Naive thymus-derived CD8-positive, alpha-beta T cell (primary cell): ENCODE data around the gene ECT2. TPM values are rescaled to one million over a fixed set of nuclear protein-coding genes. Genes with fewer than 3 reads are reported as not detected.
"Not testable (repeated sequence)": the region's sequence is repeated elsewhere in the genome, so short reads cannot be mapped to it uniquely, and the experiment has no call there.

Experiments
- ATAC-seq, 2 donors: fragments of 150-1000 bp; cut with Tn5 transposase in 1 of 2; sonication (Bioruptor Pico), chemical (Tn5 transposase) in 1 of 2; 1 replicate in 1 of 2; 2 replicates in 1 of 2; pipeline ENCODE4 v1.10.0; 2021; ENCODE audit warnings: mild to moderate bottlenecking in 2 of 2, moderate library complexity in 2 of 2
- POLR2A ChIA-PET: fragments of 350-600 bp; sonication (Branson Sonifier 250); formaldehyde crosslinking; loops from one replicate; lab custom pipeline; 2021; ENCODE audit warnings: antibody characterized with exemption; lab: Charles Lee
- DNase-seq, 10 donors: peaks; one replicate each; pipeline versions ENCODE4 v3.0.0 to v3.0.0-alpha.2; 2020 to 2022
- H3K27ac Mint-ChIP-seq, 10 donors: one replicate each; pipeline ENCODE4 v1.8.0; 2020 to 2022; ENCODE audit warnings: mild to moderate bottlenecking in 10 of 10, mixed read lengths in 10 of 10, moderate library complexity in 4 of 10, inconsistent platforms in 1 of 10
- H3K27me3 Mint-ChIP-seq, 5 donors: one replicate each; pipeline ENCODE4 v1.8.0; 2021 to 2022; ENCODE audit warnings: mixed read lengths in 5 of 5
- H3K36me3 Mint-ChIP-seq, 3 donors: one replicate each; pipeline ENCODE4 v1.8.0; 2020 to 2022; ENCODE audit warnings: mixed read lengths in 3 of 3, mild to moderate bottlenecking in 2 of 3, inconsistent platforms in 1 of 3
- H3K4me1 Mint-ChIP-seq, 4 donors: one replicate each; pipeline ENCODE4 v1.8.0; 2021 to 2022; ENCODE audit warnings: mixed read lengths in 4 of 4
- H3K4me3 Mint-ChIP-seq, 10 donors: one replicate each; pipeline ENCODE4 v1.8.0; 2020 to 2022; ENCODE audit warnings: mild to moderate bottlenecking in 10 of 10, mixed read lengths in 10 of 10, moderate library complexity in 6 of 10, inconsistent platforms in 1 of 10
- H3K9me3 Mint-ChIP-seq, 9 donors: one replicate each; pipeline ENCODE4 v1.8.0; 2020 to 2022; ENCODE audit warnings: mixed read lengths in 9 of 9, mild to moderate bottlenecking in 3 of 9, inconsistent platforms in 1 of 9, moderate library complexity in 1 of 9
- polyA plus RNA-seq, 3 donors: library from polyadenylated mRNA; unstranded; fragments of 300-500 nt; fragmentation: Illumina TruSeq; gene quantifications; one replicate each; pipeline ENCODE4 v1.2.3, GENCODE V29; 2021
- total RNA-seq, 8 experiments: library from RNA in 2 of 8; stranded (reverse) in 2 of 8; gene quantifications; one replicate each; pipeline ENCODE4 v1.2.3 and lab custom pipeline; 2021 to 2026

Gene ECT2, protein sequence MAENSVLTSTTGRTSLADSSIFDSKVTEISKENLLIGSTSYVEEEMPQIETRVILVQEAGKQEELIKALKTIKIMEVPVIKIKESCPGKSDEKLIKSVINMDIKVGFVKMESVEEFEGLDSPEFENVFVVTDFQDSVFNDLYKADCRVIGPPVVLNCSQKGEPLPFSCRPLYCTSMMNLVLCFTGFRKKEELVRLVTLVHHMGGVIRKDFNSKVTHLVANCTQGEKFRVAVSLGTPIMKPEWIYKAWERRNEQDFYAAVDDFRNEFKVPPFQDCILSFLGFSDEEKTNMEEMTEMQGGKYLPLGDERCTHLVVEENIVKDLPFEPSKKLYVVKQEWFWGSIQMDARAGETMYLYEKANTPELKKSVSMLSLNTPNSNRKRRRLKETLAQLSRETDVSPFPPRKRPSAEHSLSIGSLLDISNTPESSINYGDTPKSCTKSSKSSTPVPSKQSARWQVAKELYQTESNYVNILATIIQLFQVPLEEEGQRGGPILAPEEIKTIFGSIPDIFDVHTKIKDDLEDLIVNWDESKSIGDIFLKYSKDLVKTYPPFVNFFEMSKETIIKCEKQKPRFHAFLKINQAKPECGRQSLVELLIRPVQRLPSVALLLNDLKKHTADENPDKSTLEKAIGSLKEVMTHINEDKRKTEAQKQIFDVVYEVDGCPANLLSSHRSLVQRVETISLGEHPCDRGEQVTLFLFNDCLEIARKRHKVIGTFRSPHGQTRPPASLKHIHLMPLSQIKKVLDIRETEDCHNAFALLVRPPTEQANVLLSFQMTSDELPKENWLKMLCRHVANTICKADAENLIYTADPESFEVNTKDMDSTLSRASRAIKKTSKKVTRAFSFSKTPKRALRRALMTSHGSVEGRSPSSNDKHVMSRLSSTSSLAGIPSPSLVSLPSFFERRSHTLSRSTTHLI
- 1 to 10 TPM; 1.8 TPM for total RNA-seq
- polyA plus RNA-seq, result 1 to 10 TPM; 1.1 to 2.2 (median 1.9) TPM
- total RNA-seq (lab: John Stamatoyannopoulos, UW), result 0.49 to 8.8 (median 4.0) reads per million in 6 experiments

DNA sequence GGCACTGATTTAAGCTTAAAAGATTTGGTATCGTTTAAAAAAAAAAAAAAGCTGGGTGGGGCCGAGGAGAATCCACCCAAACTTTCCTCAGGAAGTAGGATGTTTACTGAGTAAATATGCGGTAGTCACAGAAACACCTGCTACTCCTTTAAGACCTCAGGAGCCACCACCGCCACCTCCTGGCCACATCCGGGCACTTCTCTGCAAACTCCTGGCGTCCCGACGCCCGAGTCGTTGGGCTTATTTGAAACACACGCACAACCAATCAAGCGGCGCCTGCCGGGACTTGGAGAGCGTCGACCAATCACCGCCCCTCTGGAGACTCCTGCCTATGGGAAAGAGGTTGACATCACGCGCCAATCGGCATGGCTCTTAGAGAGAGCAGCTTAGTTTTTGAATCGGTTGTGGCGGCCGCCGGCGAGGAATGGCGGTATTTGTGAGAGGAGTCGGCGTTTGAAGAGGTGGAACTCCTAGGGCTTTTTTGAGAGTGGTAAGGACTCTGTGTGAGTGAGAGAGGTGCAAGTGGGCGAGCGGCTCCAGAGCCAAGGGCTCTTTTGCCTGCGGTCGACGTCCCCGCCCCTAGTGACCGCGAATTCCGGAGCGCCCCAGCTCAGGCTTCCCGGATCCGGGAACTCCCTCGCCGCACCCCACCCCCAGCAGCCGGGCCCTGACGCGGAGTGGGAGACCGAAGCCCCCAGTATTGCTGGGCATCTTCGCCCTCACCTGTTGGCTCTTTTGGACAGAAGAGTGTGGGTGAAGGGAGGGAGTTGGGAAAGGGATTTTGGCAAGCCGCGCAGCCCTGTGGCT, at the start of gene ECT2:
ECT2 (plus strand) TSS at position 359 of the 807 bp plus-strand sequence. CDS start 3,805 bp downstream, outside the sequence.
- peaks cover 2 to 16% (median 12%) of the 10 kb centered on the region in 4 donors for H3K4me1 Mint-ChIP-seq
- peak within 1 kb of the TSS; percentile 87 to 100 (median 97) for H3K4me3 Mint-ChIP-seq
- DNase-seq (peak; percentile 87 to 99 (median 96)), ATAC-seq (peak; percentile 98)
- H3K27ac Mint-ChIP-seq, result peak within 1 kb of the TSS; percentile 58 to 96 (median 84)
- no peaks in the 10 kb centered on the region for H3K36me3 Mint-ChIP-seq
- POLR2A ChIA-PET, result interaction anchor here (0.5 to 1.9 kb wide), 2 partner anchors 25 to 40 kb away, joined by 3 to 9 read pairs; partner anchors contain the start of gene NCEH1
- peaks cover 0 to 2% (median 0%) of the 10 kb centered on the region in 5 donors for H3K27me3 Mint-ChIP-seq
- H3K9me3 Mint-ChIP-seq, result no peaks in the 10 kb centered on the region

DNA sequence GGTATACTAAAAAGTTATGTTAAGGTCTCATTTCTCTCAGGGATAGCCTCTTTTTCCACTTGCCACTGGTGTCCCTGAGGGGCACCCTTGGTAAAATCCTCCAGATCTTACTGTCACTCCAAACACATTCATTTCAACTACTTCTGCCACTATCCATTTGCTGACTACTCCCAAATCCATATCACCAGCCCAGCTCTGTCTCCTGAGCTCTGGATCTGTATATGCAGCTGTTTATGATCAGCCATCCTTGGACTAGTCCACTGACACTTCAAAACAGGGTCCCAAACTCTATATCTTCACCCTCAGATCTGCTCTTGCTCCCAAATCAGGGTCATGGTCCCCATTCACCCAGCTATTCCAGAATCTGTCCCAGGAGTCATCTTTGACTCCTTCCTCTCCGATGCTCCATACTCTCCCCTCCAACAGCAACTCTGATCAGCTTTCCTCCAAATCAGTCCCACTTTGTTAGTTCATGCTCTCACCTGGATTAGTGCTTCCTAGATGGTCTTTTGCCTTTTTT, 49.5 kb upstream of the ECT2 start:
- peak overlapping the region in 1 of 10 donors; percentile 59 for H3K4me3 Mint-ChIP-seq
- ATAC-seq, result no peak
- H3K36me3 Mint-ChIP-seq, result peaks cover 0 to 4% (median 3%) of the 10 kb centered on the region in 3 donors
- peak overlapping the region in 2 of 10 donors; percentile 3 to 66 for H3K27ac Mint-ChIP-seq
- no peak for DNase-seq
- H3K4me1 Mint-ChIP-seq, result peaks cover 5 to 13% (median 10%) of the 10 kb centered on the region in 4 donors
- no peaks in the 10 kb centered on the region for H3K9me3 Mint-ChIP-seq
- POLR2A ChIA-PET, result interaction anchor here (1.0 kb wide), 1 partner anchor 10 kb away, joined by 3 read pairs; the partner anchor contains the start of gene NCEH1
- no peaks in the 10 kb centered on the region for H3K27me3 Mint-ChIP-seq

DNA sequence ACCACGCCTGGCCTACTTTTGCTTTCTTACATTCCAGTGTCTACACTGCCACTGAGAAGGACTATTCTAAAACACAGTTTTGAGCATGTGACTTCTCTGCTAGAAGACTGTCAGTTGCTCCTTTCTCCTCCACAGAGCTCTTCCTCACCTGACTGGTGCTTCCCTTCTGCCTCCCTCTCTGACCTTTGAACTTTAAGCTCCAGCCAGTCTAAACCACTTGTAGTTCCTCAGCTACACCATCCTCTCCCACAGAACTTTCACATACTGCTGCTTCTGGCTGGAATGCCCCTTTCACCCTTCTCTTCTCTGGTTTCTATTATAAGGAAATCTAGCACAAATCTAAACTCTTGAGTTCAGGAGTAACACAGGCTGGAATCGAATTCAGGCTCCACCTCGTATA, 48.8 kb upstream of the ECT2 start:
- Mint-ChIP-seq H3K4me3 (no peak overlapping the region), H3K9me3 (no peaks in the 10 kb centered on the region), H3K36me3 (peaks cover 0 to 4% (median 2%) of the 10 kb centered on the region in 3 donors), H3K27me3 (no peaks in the 10 kb centered on the region), H3K27ac (peak overlapping the region in 1 of 10 donors; percentile 12), H3K4me1 (peaks cover 5 to 13% (median 10%) of the 10 kb centered on the region in 4 donors)
- ATAC-seq, result no peak
- POLR2A ChIA-PET, result no interaction called here
- no peak for DNase-seq

DNA sequence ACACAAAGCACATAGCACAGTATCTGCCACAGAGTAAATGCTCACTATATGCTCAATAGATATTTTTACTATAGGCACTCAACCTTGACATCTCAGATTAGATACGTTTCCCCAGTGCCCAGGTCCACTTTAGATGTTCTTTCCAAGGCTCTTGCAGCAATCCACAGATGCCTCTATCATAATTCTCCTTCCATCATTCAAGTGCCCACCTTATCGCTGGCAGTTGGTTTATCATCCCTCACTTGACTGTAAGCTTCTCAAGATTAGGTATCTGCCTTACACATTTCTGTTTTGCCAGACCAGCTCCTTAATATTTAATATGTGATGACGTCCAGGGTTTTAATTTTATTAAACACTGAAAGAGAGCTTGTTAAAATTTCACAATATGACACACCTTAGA, 48.3 kb upstream of the ECT2 start:
- ATAC-seq, result no peak
- H3K4me1 Mint-ChIP-seq, result peaks cover 5 to 15% (median 10%) of the 10 kb centered on the region in 4 donors
- no peak for DNase-seq
- no peaks in the 10 kb centered on the region for H3K9me3 Mint-ChIP-seq
- no peak overlapping the region for H3K27ac Mint-ChIP-seq
- no peak overlapping the region for H3K4me3 Mint-ChIP-seq
- POLR2A ChIA-PET, result no interaction called here
- no peaks in the 10 kb centered on the region for H3K27me3 Mint-ChIP-seq
- peaks cover 0 to 6% (median 2%) of the 10 kb centered on the region in 3 donors for H3K36me3 Mint-ChIP-seq

DNA sequence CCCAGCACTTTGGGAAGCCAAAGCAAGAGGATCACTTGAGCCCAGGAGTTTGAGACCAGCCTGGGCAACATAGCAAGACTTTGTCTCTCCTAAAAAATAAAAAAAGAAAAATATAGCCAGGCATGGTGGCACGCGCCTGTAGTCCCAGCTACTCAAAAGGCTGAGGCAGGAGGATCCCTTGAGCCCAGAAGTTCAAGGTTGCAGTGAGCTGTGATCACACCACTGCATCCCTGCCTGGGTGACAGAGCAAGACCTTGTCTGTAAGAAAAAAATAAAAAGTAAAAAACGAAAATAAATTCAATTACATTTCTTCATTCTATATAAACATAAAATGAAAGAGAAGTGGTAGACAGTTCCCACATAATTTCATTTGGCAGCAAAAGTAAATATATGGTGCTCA, 47.8 kb upstream of the ECT2 start:
- ATAC-seq, H3K36me3 Mint-ChIP-seq, H3K27ac Mint-ChIP-seq, DNase-seq, H3K27me3 Mint-ChIP-seq, POLR2A ChIA-PET, H3K9me3 Mint-ChIP-seq, H3K4me3 Mint-ChIP-seq: not testable (repeated sequence)
- peaks cover 5 to 15% (median 10%) of the 10 kb centered on the region in 4 donors for H3K4me1 Mint-ChIP-seq

DNA sequence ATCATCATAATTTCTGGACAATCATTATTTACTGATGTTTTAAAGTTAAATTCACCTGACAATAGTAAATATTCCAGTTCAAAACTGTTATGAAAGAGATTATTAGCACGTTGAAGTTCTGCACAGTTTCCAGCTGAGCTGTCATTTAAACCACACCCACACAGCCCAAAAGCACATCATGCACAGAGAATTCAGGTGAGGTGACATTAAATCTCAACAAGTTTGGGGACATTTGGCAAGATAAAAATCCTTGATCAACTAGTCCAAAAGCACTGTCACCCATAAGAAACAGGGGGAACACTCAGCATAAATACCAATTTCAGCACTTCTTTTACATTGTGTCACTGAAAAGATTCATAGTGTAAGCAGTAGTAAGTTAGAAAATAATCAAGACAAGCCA, 46.5 kb upstream of the ECT2 start:
- H3K4me3 Mint-ChIP-seq, result no peak overlapping the region
- no peaks in the 10 kb centered on the region for H3K27me3 Mint-ChIP-seq
- DNase-seq, result no peak
- POLR2A ChIA-PET, result no interaction called here
- no peak for ATAC-seq
- peaks cover 11 to 17% (median 14%) of the 10 kb centered on the region in 4 donors for H3K4me1 Mint-ChIP-seq
- no peaks in the 10 kb centered on the region for H3K9me3 Mint-ChIP-seq
- H3K27ac Mint-ChIP-seq, result peak overlapping the region in 1 of 10 donors; percentile 53
- H3K36me3 Mint-ChIP-seq, result peaks cover 0 to 6% (median 2%) of the 10 kb centered on the region in 3 donors

DNA sequence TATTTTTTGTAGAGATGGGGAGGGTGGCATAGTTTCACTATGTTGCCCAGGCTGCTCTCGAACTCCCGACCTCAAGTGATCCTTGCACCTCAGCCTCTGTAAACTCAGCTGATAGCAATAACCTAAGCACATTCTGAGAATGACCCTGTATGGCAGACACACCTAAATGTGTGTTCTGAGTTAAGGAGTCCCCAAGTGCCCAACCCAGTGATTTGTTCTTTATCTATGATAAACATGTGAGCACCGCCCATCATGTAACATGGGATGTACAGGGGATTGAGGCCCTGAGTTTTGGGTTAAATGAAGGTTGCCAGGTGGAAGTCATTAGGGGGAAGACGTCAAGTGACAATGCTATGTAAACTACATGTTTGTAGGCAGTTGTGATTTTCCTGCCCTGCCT, 45.4 kb upstream of the ECT2 start:
- no peak overlapping the region for H3K27ac Mint-ChIP-seq
- H3K27me3 Mint-ChIP-seq, result no peaks in the 10 kb centered on the region
- POLR2A ChIA-PET, result no interaction called here
- ATAC-seq, result no peak
- no peak for DNase-seq
- peaks cover 0 to 6% (median under 1%) of the 10 kb centered on the region in 3 donors for H3K36me3 Mint-ChIP-seq
- no peak overlapping the region for H3K4me3 Mint-ChIP-seq
- no peaks in the 10 kb centered on the region for H3K9me3 Mint-ChIP-seq
- H3K4me1 Mint-ChIP-seq, result peaks cover 21 to 26% (median 24%) of the 10 kb centered on the region in 4 donors

DNA sequence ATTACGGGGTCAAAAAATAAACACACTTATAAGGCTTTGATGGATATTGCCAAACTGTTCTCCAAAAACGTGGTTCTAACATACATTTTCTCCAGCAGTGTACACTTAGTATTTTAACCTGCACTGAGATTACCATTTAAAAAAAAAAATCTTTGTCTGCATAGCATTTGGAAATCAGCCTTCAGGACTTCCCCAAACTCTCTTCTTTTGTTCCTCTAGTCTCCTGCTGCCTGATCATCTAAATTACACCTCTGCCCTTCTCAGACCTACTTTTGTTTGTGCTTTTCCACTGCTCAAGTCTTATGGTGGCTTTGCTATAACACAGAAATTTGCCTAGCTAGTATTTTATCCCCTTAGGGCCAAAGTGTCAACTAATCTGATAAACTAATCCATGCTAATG, 43.5 kb upstream of the ECT2 start:
- Mint-ChIP-seq H3K4me3 (no peak overlapping the region), H3K36me3 (peaks cover 0 to 3% (median 0%) of the 10 kb centered on the region in 3 donors), H3K27me3 (no peaks in the 10 kb centered on the region), H3K9me3 (no peaks in the 10 kb centered on the region), H3K27ac (peak overlapping the region in 1 of 10 donors; percentile 85), H3K4me1 (peaks cover 22 to 33% (median 28%) of the 10 kb centered on the region in 4 donors)
- POLR2A ChIA-PET, result no interaction called here
- no peak for DNase-seq
- no peak for ATAC-seq

DNA sequence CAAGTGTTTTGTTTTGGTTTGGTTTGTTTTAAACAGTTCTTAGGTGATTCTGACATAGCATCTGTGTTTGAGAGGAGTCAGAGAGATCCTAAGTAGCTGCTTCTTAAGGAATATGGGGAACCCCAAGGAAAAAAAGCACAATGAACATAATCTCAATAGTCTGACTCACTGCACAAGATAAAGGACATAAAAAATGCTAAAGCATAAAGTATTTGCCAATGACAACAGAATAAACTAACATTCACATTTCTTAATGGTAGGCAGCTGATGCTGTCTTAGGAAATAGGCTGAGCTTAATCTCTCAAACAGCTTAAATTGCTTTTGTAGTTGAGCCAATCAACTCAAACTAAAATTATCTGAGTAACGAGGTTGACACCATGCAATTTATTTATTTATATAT, 42.6 kb upstream of the ECT2 start:
- Mint-ChIP-seq H3K4me3 (no peak overlapping the region), H3K36me3 (peaks cover 0 to 3% (median 0%) of the 10 kb centered on the region in 3 donors), H3K9me3 (no peaks in the 10 kb centered on the region), H3K27ac (no peak overlapping the region), H3K4me1 (peaks cover 20 to 33% (median 28%) of the 10 kb centered on the region in 4 donors), H3K27me3 (no peaks in the 10 kb centered on the region)
- DNase-seq (no peak), ATAC-seq (no peak)
- POLR2A ChIA-PET, result no interaction called here

DNA sequence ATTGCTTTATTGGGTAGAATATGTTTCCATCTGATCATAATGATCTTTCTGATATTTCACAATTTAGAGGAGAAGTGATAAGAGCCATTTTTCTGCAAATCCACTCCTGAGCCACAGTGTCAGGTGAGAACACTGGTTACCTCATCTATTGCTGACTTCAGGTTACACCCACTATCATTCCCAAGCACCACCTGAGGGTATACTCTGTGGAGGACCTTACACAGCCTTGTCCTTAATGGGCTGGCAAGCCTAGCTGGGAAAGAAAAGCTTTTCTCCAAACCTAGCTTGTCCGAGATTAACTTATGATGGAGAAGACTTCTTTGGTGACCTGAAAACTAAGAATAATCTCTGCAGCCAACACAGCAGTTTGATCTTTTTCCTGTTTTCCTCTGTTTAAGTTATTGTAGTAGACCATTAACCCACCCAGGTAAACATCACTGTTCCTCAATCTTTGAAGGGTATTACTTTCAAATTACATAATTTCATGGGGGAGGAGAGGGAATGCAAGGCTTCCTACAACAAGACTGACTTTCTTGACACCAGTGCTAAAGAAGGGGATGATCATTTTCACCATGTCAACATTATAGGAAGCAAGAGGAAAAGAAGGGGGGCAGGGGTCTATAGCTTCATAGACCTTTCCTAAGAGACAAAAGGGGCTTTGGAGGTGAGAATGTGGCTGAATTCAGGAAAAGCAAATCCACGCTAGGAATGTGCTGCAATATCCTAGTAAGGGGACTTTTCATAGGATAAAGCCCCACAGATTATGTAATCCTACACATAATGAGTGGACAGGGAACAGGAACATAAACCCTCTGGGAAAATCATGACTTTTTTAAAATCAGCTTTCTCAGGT, 41.4 kb upstream of the ECT2 start:
- Mint-ChIP-seq H3K27ac (peak overlapping the region in 4 of 10 donors; percentile 15 to 91 (median 26)), H3K4me1 (peaks cover 18 to 33% (median 28%) of the 10 kb centered on the region in 4 donors), H3K4me3 (peak overlapping the region; percentile 92 to 99 (median 96)), H3K36me3 (peaks cover 0 to 3% (median 0%) of the 10 kb centered on the region in 3 donors), H3K27me3 (no peaks in the 10 kb centered on the region), H3K9me3 (no peaks in the 10 kb centered on the region)
- no peak for DNase-seq
- no peak for ATAC-seq
- POLR2A ChIA-PET, result no interaction called here
